ENCODE data around the gene CTXN3. TPM values are rescaled to one million over a fixed set of nuclear protein-coding genes. Genes with fewer than 3 reads are reported as not detected.
A peak's percentile ranks its signal among the peaks of the same experiment; 100 is the strongest.

The CTXN3 gene
- polyA plus RNA-seq, 1 donor from 2014 or later: 0.83 TPM

DNA sequence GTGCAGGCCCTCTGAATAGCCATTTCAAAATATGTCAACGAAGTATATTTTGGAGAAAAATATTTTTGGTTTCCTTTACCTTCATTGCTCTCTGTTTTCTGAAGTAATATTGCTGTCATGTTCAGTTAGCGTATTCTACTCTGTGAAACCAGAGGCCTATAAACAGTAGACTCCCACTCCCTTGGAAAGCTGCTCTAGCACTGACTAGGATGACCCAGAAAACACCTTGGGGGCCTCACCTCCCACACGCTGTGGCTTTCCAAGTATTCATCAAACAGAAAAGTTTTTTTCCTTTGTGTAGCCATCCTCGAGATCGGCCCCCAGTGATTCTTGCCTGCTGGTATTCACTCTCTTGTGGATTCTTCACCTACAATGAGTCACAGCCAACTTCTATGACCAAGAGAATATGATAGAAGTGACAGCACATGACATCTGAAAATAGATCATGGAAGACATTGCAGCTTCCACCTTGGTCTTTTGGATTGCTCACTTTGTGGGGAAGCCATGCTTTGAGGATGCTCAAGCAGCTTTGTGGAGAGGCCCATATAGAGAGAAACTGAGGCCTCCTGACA lies 28.9 kb upstream of the CTXN3 start:
- no peaks in the 10 kb centered on the region for H3K79me2 ChIP-seq (replicated peaks; ENCODE audit: insufficient read depth, low read length)

DNA sequence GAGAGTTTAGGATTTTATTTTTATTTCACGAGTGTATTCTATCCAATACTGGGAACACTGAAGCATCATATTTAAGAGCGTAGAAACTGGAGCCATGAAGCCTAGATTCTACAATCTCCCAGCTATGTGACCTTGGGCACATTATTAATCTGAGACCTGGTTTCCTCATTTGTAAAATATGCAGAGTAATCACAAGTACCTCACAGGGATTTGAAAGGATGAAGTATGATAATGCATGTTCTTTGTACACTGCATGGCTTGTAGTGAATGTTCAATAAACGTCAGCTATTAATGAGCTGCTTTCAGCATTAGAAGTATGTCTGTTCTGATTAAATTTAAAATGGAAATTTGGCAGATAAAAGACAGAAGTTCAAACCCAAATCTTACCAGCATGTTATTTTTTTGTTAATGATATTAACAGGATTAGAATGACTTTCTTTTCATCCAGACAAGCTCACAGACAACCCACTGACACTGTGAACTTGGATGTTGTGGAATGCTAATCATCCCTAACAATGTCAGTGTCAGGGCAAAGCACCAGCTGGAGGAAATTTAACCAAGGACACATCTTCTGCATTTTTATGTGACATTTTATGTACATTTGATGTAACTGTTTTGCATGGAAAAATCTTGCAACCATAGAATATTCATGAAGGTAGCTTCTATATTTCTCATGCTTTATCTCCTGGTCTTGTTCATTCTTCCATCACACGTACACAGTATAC lies 27.1 kb upstream of the CTXN3 start:
- Histone ChIP-seq H3K9me2 (ENCODE audit: insufficient read depth, low read length) (no peaks in the 10 kb centered on the region), H3K4me2 (ENCODE audit: low read length) (peak overlapping the region; percentile 30), H3K9ac (ENCODE audit: low read length) (no peak overlapping the region), H3K4me3 (ENCODE audit: low read length) (peak overlapping the region; percentile 33), H3K27me3 (ENCODE audit: insufficient read depth, low read depth, low read length) (no peaks in the 10 kb centered on the region), H3F3A (ENCODE audit: insufficient read depth, low read length, poor library complexity, severe bottlenecking) (peaks cover 4% of the 10 kb centered on the region), H3K9me3 (ENCODE audit: low read length) (no peaks in the 10 kb centered on the region), H3K27ac (ENCODE audit: low read length) (peak overlapping the region; percentile 48), H4K20me1 (ENCODE audit: insufficient read depth) (no peaks in the 10 kb centered on the region), H3K79me2 (replicated peaks; ENCODE audit: insufficient read depth, low read length) (no peaks in the 10 kb centered on the region), H2AFZ (ENCODE audit: low read depth, low read length) (no peak overlapping the region), H3K36me3 (ENCODE audit: insufficient read depth, low read length) (no peaks in the 10 kb centered on the region)
- no peak for TF ChIP-seq EZH2 (IDR thresholded peaks at IDR 0.05; ENCODE audit: borderline replicate concordance, insufficient read depth, low read length, poor library complexity, severe bottlenecking)
- no peak for TF ChIP-seq REST (IDR thresholded peaks at IDR 0.05; ENCODE audit: borderline replicate concordance)
- TF ChIP-seq SMC3 (conservative IDR thresholded peaks at IDR 0.05; ENCODE audit: poor library complexity): no peak
- TF ChIP-seq MXI1 (conservative IDR thresholded peaks at IDR 0.05; ENCODE audit: poor library complexity, severe bottlenecking): no peak
- TF ChIP-seq, protein P1, sequence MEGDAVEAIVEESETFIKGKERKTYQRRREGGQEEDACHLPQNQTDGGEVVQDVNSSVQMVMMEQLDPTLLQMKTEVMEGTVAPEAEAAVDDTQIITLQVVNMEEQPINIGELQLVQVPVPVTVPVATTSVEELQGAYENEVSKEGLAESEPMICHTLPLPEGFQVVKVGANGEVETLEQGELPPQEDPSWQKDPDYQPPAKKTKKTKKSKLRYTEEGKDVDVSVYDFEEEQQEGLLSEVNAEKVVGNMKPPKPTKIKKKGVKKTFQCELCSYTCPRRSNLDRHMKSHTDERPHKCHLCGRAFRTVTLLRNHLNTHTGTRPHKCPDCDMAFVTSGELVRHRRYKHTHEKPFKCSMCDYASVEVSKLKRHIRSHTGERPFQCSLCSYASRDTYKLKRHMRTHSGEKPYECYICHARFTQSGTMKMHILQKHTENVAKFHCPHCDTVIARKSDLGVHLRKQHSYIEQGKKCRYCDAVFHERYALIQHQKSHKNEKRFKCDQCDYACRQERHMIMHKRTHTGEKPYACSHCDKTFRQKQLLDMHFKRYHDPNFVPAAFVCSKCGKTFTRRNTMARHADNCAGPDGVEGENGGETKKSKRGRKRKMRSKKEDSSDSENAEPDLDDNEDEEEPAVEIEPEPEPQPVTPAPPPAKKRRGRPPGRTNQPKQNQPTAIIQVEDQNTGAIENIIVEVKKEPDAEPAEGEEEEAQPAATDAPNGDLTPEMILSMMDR (IDR thresholded peaks at IDR 0.05; ENCODE audit: poor library complexity, severe bottlenecking): no peak

More for the DNA sequence above, 28.9 kb upstream of the CTXN3 start:
- Histone ChIP-seq H3F3A (ENCODE audit: insufficient read depth, low read length, poor library complexity, severe bottlenecking) (peaks cover 4% of the 10 kb centered on the region), H3K9me2 (ENCODE audit: insufficient read depth, low read length) (no peaks in the 10 kb centered on the region), H4K20me1 (ENCODE audit: insufficient read depth) (no peaks in the 10 kb centered on the region), H3K9ac (ENCODE audit: low read length) (no peak overlapping the region), H3K4me3 (ENCODE audit: low read length) (no peak overlapping the region), H3K36me3 (ENCODE audit: insufficient read depth, low read length) (no peaks in the 10 kb centered on the region), H2AFZ (ENCODE audit: low read depth, low read length) (no peak overlapping the region), H3K4me2 (ENCODE audit: low read length) (no peak overlapping the region), H3K27me3 (ENCODE audit: insufficient read depth, low read depth, low read length) (no peaks in the 10 kb centered on the region), H3K27ac (ENCODE audit: low read length) (no peak overlapping the region), H3K9me3 (ENCODE audit: low read length) (no peaks in the 10 kb centered on the region)
- no peak for TF ChIP-seq POLR2AphosphoS5 (IDR thresholded peaks at IDR 0.05)
- TF ChIP-seq RAD21 (conservative IDR thresholded peaks at IDR 0.05): no peak
- TF ChIP-seq, protein P1 (IDR thresholded peaks at IDR 0.05; ENCODE audit: poor library complexity, severe bottlenecking): no peak
- TF ChIP-seq EP300 (conservative IDR thresholded peaks at IDR 0.05; ENCODE audit: poor library complexity, severe bottlenecking): no peak
- no peak for TF ChIP-seq SMC3 (conservative IDR thresholded peaks at IDR 0.05; ENCODE audit: poor library complexity)
- no peak for TF ChIP-seq TAF1 (IDR thresholded peaks at IDR 0.05; ENCODE audit: low read depth)
- TF ChIP-seq MXI1 (conservative IDR thresholded peaks at IDR 0.05; ENCODE audit: poor library complexity, severe bottlenecking): no peak
- no peak for TF ChIP-seq EZH2 (IDR thresholded peaks at IDR 0.05; ENCODE audit: borderline replicate concordance, insufficient read depth, low read length, poor library complexity, severe bottlenecking)
- TF ChIP-seq REST (IDR thresholded peaks at IDR 0.05; ENCODE audit: borderline replicate concordance): no peak

Data from neural cell (in vitro differentiated cells).